ENCODE data around the gene NLRC4. TPM values are rescaled to one million over a fixed set of nuclear protein-coding genes. Genes with fewer than 3 reads are reported as not detected.
A peak's percentile ranks its signal among the peaks of the same experiment; 100 is the strongest.
"Not testable (repeated sequence)": the region's sequence is repeated elsewhere in the genome, so short reads cannot be mapped to it uniquely, and the experiment has no call there.

Gene NLRC4
- not detected for polyA plus RNA-seq (2013, experiment 1 of 2)
- not detected for polyA plus RNA-seq (2013, experiment 2 of 2)

DNA sequence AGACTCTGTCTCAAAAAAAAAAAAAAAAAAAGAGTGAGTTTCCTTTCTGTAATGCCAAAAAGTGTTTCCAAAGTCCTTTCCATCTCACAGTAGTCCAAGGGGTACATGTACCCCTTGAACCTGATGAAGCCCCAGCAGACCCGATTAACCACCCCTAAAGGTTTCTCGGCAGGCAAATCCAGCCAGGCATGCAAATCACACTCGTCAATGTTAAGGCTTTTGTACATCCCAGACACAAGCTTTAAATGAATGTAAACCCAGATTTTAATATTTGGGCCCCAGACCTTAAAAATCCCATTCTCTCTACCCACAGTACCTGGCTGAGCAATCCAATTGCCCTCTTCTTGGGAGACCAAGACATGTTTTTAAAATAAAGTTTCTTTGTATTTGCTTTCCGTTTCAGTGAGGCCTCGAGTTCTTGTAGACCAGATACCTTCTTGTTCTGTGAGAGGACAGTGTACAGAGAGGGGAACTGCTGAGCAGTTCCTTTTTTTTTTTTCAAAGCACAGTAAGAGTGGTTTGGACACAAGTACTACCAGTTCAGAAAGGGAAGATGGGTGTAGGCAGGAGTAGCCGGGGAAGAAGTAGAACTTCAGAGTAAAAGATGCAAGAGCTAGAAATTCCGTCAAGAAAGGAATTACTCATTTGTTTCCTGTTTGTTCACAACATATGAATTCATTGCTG lies at the start of gene NLRC4:
TSS of gene NLRC4 (minus strand) at position 465 of the 684 bp plus-strand sequence. CDS start 8,111 bp downstream, outside the sequence.
- Histone ChIP-seq H3K36me3 (ENCODE audit: control insufficient read depth, insufficient read depth, low read length) (no peaks in the 10 kb centered on the region), H3K4me3 (ENCODE audit: extremely low read depth, insufficient read depth, low read length, poor library complexity, severe bottlenecking) (no peak within 1 kb of the TSS), H3K4me1 (ENCODE audit: control insufficient read depth, insufficient read depth, low read length, poor library complexity, severe bottlenecking) (no peaks in the 10 kb centered on the region), H3K9me3 (ENCODE audit: control insufficient read depth, low read length) (no peaks in the 10 kb centered on the region), H3K27ac (ENCODE audit: low read depth, low read length, severe bottlenecking) (no peak within 1 kb of the TSS)
- WGBS, 2 experiments (ENCODE audit: insufficient coverage in 2 of 2): 84 to 89% methylated on average over 4 to 7 of the region's 7 CpGs

DNA sequence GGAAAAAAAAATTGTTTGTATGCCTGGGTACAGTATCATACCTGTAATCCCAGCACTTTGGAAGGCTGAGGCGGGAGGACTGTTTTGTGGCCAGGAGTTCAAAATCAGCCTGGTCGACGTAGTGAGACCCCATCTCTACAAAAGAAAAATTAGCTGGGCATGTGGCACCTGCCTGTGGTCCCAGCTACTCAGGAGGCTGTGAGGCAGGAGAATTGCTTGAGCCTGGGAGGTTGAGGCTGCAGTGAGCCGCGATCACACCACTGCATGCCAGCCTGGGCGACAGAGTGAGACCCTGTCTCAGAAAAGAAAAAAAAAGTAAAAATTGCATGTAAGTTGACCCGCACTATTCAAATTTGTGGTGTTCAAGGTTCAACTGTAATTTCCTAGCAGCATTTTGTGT lies 45.9 kb upstream of the NLRC4 start:
- 96 to 100% methylated on average over 6 of the region's 7 CpGs for WGBS, 2 experiments (ENCODE audit: insufficient coverage in 2 of 2)
- no peak overlapping the region for H3K27ac ChIP-seq (ENCODE audit: low read depth, low read length, severe bottlenecking)
- H3K4me3 ChIP-seq (ENCODE audit: extremely low read depth, insufficient read depth, low read length, poor library complexity, severe bottlenecking): no peak overlapping the region
- H3K4me1 ChIP-seq (ENCODE audit: control insufficient read depth, insufficient read depth, low read length, poor library complexity, severe bottlenecking): no peaks in the 10 kb centered on the region
- peaks cover 22% of the 10 kb centered on the region for H3K36me3 ChIP-seq (ENCODE audit: control insufficient read depth, insufficient read depth, low read length)
- H3K9me3 ChIP-seq (ENCODE audit: control insufficient read depth, low read length): no peaks in the 10 kb centered on the region

- WGBS, 2 experiments (ENCODE audit: insufficient coverage in 2 of 2): 93 to 96% methylated on average over 6 to 17 of the region's 43 CpGs
- H3K27ac ChIP-seq (ENCODE audit: low read depth, low read length, severe bottlenecking); H3K9me3 ChIP-seq (ENCODE audit: control insufficient read depth, low read length); H3K4me1 ChIP-seq (ENCODE audit: control insufficient read depth, insufficient read depth, low read length, poor library complexity, severe bottlenecking); H3K4me3 ChIP-seq (ENCODE audit: extremely low read depth, insufficient read depth, low read length, poor library complexity, severe bottlenecking): not testable (repeated sequence)
- peaks cover 45% of the 10 kb centered on the region for H3K36me3 ChIP-seq (ENCODE audit: control insufficient read depth, insufficient read depth, low read length)
Observed at GRCh38 chr2:32293966-32294562, 29.4 kb upstream of the NLRC4 start.

DNA sequence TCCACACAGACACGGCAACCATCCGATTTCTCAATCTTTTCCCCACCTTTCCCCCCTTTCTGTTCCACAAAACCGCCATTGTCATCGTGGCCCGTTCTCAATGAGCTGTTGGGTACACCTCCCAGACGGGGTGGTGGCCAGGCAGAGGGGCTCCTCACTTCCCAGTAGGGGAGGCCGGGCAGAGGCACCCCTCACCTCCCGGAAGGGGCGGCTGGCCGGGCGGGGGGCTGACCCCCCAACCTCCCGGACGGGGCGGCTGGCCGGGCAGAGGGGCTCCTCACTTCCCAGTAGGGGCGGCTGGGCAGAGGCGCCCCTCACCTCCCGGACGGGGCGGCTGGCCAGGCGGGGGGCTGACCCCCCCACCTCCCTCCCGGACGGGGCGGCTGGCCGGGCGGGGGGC lies 28.8 kb upstream of the NLRC4 start:
- H3K36me3 ChIP-seq (ENCODE audit: control insufficient read depth, insufficient read depth, low read length): peaks cover 43% of the 10 kb centered on the region
- WGBS, 2 experiments (ENCODE audit: insufficient coverage in 2 of 2): 80 to 100% methylated on average over 1 to 2 of the region's 26 CpGs
- H3K4me3 ChIP-seq (ENCODE audit: extremely low read depth, insufficient read depth, low read length, poor library complexity, severe bottlenecking); H3K9me3 ChIP-seq (ENCODE audit: control insufficient read depth, low read length); H3K27ac ChIP-seq (ENCODE audit: low read depth, low read length, severe bottlenecking); H3K4me1 ChIP-seq (ENCODE audit: control insufficient read depth, insufficient read depth, low read length, poor library complexity, severe bottlenecking): not testable (repeated sequence)

DNA sequence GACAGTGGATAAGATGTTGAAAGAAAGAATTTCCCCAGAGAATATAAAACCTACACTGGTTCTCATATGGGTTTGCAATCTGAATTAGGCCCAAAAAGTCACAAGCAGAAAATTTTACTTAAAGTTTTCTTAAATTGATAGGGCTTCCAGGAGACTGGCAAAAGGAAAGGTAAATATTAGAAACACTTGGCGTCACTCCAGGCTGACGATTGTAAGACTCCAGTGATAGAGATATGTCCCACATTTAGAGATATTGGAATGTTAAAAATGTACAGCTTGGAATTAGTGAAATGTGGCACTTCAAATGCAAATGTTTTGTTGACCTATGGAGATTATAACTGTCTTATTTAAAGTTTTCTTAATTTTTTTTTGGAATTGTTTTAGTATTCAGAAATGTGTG lies 27.1 kb upstream of the NLRC4 start:
- no peak overlapping the region for H3K4me3 ChIP-seq (ENCODE audit: extremely low read depth, insufficient read depth, low read length, poor library complexity, severe bottlenecking)
- H3K36me3 ChIP-seq (ENCODE audit: control insufficient read depth, insufficient read depth, low read length): peaks cover 37% of the 10 kb centered on the region
- no peaks in the 10 kb centered on the region for H3K9me3 ChIP-seq (ENCODE audit: control insufficient read depth, low read length)
- H3K27ac ChIP-seq (ENCODE audit: low read depth, low read length, severe bottlenecking): no peak overlapping the region
- no peaks in the 10 kb centered on the region for H3K4me1 ChIP-seq (ENCODE audit: control insufficient read depth, insufficient read depth, low read length, poor library complexity, severe bottlenecking)
- WGBS, 2 experiments (ENCODE audit: insufficient coverage in 2 of 2): 98 to 100% methylated on average over 2 of the region's 2 CpGs

- no peaks in the 10 kb centered on the region for H3K9me3 ChIP-seq (ENCODE audit: control insufficient read depth, low read length)
- H3K27ac ChIP-seq (ENCODE audit: low read depth, low read length, severe bottlenecking): no peak overlapping the region
- no peaks in the 10 kb centered on the region for H3K4me1 ChIP-seq (ENCODE audit: control insufficient read depth, insufficient read depth, low read length, poor library complexity, severe bottlenecking)
- no peak overlapping the region for H3K4me3 ChIP-seq (ENCODE audit: extremely low read depth, insufficient read depth, low read length, poor library complexity, severe bottlenecking)
- no CpG with 5 or more reads among the region's 2 CpGs for WGBS, 2 experiments (ENCODE audit: insufficient coverage in 2 of 2)
- H3K36me3 ChIP-seq (ENCODE audit: control insufficient read depth, insufficient read depth, low read length): peaks cover 27% of the 10 kb centered on the region
Observed at GRCh38 chr2:32290000-32290339, 25.3 kb upstream of the NLRC4 start.

GRCh38 chr2:32289165-32289999 lies 24.7 kb upstream of the NLRC4 start:
- Histone ChIP-seq H3K4me1 (ENCODE audit: control insufficient read depth, insufficient read depth, low read length, poor library complexity, severe bottlenecking) (no peaks in the 10 kb centered on the region), H3K27ac (ENCODE audit: low read depth, low read length, severe bottlenecking) (no peak overlapping the region), H3K4me3 (ENCODE audit: extremely low read depth, insufficient read depth, low read length, poor library complexity, severe bottlenecking) (no peak overlapping the region), H3K9me3 (ENCODE audit: control insufficient read depth, low read length) (no peaks in the 10 kb centered on the region), H3K36me3 (ENCODE audit: control insufficient read depth, insufficient read depth, low read length) (peaks cover 30% of the 10 kb centered on the region)
- WGBS, 2 experiments (ENCODE audit: insufficient coverage in 2 of 2): 86 to 92% methylated on average over 2 of the region's 4 CpGs

GRCh38 chr2:32284321-32284720 lies 19.6 kb upstream of the NLRC4 start:
- no peak overlapping the region for H3K4me3 ChIP-seq (ENCODE audit: extremely low read depth, insufficient read depth, low read length, poor library complexity, severe bottlenecking)
- no peaks in the 10 kb centered on the region for H3K4me1 ChIP-seq (ENCODE audit: control insufficient read depth, insufficient read depth, low read length, poor library complexity, severe bottlenecking)
- no peak overlapping the region for H3K27ac ChIP-seq (ENCODE audit: low read depth, low read length, severe bottlenecking)
- no peaks in the 10 kb centered on the region for H3K9me3 ChIP-seq (ENCODE audit: control insufficient read depth, low read length)
- peaks cover 30% of the 10 kb centered on the region for H3K36me3 ChIP-seq (ENCODE audit: control insufficient read depth, insufficient read depth, low read length)
- 88 to 95% methylated on average over 1 to 2 of the region's 2 CpGs for WGBS, 2 experiments (ENCODE audit: insufficient coverage in 2 of 2)

GRCh38 chr2:32278478-32278853 lies 13.8 kb upstream of the NLRC4 start:
- Histone ChIP-seq H3K9me3 (ENCODE audit: control insufficient read depth, low read length) (no peaks in the 10 kb centered on the region), H3K4me3 (ENCODE audit: extremely low read depth, insufficient read depth, low read length, poor library complexity, severe bottlenecking) (peak overlapping the region; percentile 84)
- WGBS, 2 experiments (ENCODE audit: insufficient coverage in 2 of 2): 79% methylated on average over 4 of the region's 6 CpGs; no CpG with 5 or more reads in 1 of the 2 experiments

GRCh38 chr2:32277674-32278477 lies 13.2 kb upstream of the NLRC4 start, which contains the start of gene YIPF4:
Gene YIPF4, plus strand, starts transcription at chr2:32277904. Its CDS starts 252 bp downstream, at chr2:32278156.
- H3K4me1 ChIP-seq (ENCODE audit: control insufficient read depth, insufficient read depth, low read length, poor library complexity, severe bottlenecking): no peaks in the 10 kb centered on the region
- peak within 1 kb of the TSS; percentile 84 for H3K4me3 ChIP-seq (ENCODE audit: extremely low read depth, insufficient read depth, low read length, poor library complexity, severe bottlenecking)
- peaks cover 21% of the 10 kb centered on the region for H3K36me3 ChIP-seq (ENCODE audit: control insufficient read depth, insufficient read depth, low read length)
- no peaks in the 10 kb centered on the region for H3K9me3 ChIP-seq (ENCODE audit: control insufficient read depth, low read length)
- WGBS, 2 experiments (ENCODE audit: insufficient coverage in 2 of 2): 0 to 1% methylated on average over 48 to 51 of the region's 59 CpGs
- peak within 1 kb of the TSS; percentile 85 for H3K27ac ChIP-seq (ENCODE audit: low read depth, low read length, severe bottlenecking)

More at GRCh38 chr2:32278478-32278853, 13.8 kb upstream of the NLRC4 start:
- Histone ChIP-seq H3K4me1 (ENCODE audit: control insufficient read depth, insufficient read depth, low read length, poor library complexity, severe bottlenecking) (no peaks in the 10 kb centered on the region), H3K27ac (ENCODE audit: low read depth, low read length, severe bottlenecking) (peak overlapping the region; percentile 85), H3K36me3 (ENCODE audit: control insufficient read depth, insufficient read depth, low read length) (peaks cover 21% of the 10 kb centered on the region)
